AG10803 (cell line): ENCODE data around the gene ABRACL.

Experiments used
- DNase-seq: peaks from one replicate; pipeline ENCODE4 v3.0.0; 2010; ENCODE audit warnings: low read depth
- H3K4me3 ChIP-seq: 2 replicates; pipeline ENCODE4 v1.5.1; 2011; ENCODE audit warnings: mild to moderate bottlenecking, low read length, control low read depth
- CTCF ChIP-seq: conservative IDR thresholded peaks from 2 replicates; pipeline ENCODE4 v1.5.1; 2011; ENCODE audit warnings: mild to moderate bottlenecking, low read length, control low read depth, inconsistent platforms

ABRACL gene

GRCh38 chr6:139028658-139029469, at the start of gene ABRACL:
Gene ABRACL (plus strand): TSS chr6:139028745. CDS start chr6:139034161, 5,416 bp downstream.
- H3K4me3 ChIP-seq: peak within 1 kb of the TSS; percentile 92
- DNase-seq: peak; percentile 40
- no peak for TF ChIP-seq CTCF

- DNase-seq: peak; percentile 42
- H3K4me3 ChIP-seq: no peak overlapping the region
- TF ChIP-seq CTCF: no peak
Measured at GRCh38 chr6:138979365-138979764, 49.2 kb upstream of the ABRACL start.

- H3K4me3 ChIP-seq: no peak overlapping the region
- no peak for DNase-seq
- no peak for TF ChIP-seq CTCF
Measured at GRCh38 chr6:138979813-138980668, 48.5 kb upstream of the ABRACL start.

- no peak overlapping the region for H3K4me3 ChIP-seq
- TF ChIP-seq CTCF: no peak
- DNase-seq: no peak
Measured at GRCh38 chr6:138981416-138981815, 47.1 kb upstream of the ABRACL start.

GRCh38 chr6:138986578-138986977, 42.0 kb upstream of the ABRACL start:
- H3K4me3 ChIP-seq: peak overlapping the region; percentile 88
- TF ChIP-seq CTCF: no peak
- DNase-seq: peak; percentile 31

GRCh38 chr6:138987080-138987642, 41.4 kb upstream of the ABRACL start:
- TF ChIP-seq CTCF: no peak
- no peak for DNase-seq
- peak overlapping the region; percentile 88 for H3K4me3 ChIP-seq
